SK-N-SH treated with all-trans-retinoic acid at 6 μM for 48 hours (cell line): Measurements from ENCODE around the gene CYP39A1.

Experiments used
- PPARA ChIP-seq: fragments of 250-450 bp; sonication (Bioruptor Pico); IDR thresholded peaks from 2 replicates; pipeline ENCODE4 v1.5.0; 2020; ENCODE audit warnings: mild to moderate bottlenecking, borderline replicate concordance
- TF ChIP-seq, protein P1 (sequence below): fragments of 250-450 bp; sonication (Bioruptor Pico); IDR thresholded peaks from 2 replicates; pipeline ENCODE4 v1.5.1; 2021; ENCODE audit warnings: mild to moderate bottlenecking, moderate library complexity

DNA sequence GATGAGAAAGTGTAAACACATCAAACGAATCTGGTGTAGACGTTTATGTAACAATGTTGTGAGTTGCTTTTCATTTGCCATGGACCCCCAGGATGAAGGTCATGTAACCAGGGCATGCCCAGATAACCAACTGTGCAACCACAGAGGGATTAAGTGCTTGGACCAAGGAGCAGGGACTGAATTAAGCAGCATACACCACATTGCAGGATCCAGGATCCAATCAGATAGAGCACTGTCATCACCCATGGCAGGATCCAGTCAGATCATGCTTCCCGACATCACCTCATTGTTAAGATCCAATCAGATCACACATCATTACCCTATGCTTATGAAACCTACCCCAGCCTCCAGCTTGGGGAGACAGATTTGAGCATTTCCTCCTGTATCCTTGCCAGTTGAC is 87.1 kb downstream of the CYP39A1 start:
- TF ChIP-seq PPARA (CRISPR knock-in tag), result no peak
- TF ChIP-seq, protein P1, sequence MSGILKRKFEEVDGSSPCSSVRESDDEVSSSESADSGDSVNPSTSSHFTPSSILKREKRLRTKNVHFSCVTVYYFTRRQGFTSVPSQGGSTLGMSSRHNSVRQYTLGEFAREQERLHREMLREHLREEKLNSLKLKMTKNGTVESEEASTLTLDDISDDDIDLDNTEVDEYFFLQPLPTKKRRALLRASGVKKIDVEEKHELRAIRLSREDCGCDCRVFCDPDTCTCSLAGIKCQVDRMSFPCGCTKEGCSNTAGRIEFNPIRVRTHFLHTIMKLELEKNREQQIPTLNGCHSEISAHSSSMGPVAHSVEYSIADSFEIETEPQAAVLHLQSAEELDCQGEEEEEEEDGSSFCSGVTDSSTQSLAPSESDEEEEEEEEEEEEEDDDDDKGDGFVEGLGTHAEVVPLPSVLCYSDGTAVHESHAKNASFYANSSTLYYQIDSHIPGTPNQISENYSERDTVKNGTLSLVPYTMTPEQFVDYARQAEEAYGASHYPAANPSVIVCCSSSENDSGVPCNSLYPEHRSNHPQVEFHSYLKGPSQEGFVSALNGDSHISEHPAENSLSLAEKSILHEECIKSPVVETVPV (CRISPR knock-in tag), result no peak
